ENCODE measurements around the gene CACNA1G. TPM values are rescaled to one million over a fixed set of nuclear protein-coding genes. Genes with fewer than 3 reads are reported as not detected.

Gene CACNA1G
- total and polyA plus RNA-seq, 9 of the 15 experiments (the other 6 are each of a cell fraction or from before 2014, with no cell fraction given) = 0.01 TPM; not detected in 8

DNA sequence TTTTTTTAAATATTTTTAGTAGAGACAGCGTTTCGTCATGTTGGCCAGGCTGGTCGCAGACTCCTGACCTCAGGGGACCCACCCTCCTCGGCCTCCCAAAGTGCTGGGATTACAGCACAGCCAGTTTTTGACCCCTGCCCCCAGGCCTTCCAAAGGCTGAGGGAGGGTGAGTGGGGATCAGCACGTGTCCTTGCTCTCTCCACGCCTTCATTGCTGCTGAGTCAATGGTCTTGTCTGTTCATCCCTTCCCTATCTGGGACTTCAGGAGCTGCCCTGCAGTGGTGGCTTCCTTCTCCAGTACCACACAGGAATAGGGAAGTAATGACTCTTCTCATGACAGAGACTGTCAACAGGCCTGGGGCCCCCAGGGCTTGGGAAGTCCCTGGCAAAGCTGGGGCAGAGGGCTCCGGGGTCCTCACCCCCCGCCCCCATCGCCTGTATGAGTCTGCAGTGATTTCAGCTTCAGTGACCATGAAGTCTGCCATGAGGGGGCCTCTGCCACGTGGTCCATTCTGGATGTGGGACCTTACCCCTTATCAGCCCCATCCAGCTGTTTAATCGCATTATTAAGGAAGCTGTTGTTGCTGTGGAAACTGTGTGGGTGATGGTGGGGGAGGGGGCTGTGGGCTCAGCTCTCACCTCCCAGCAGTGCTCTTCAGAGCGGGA lies 80.3 kb downstream of the CACNA1G start (continued):
- TF ChIP-seq ZNF699 (CRISPR knock-in tag; IDR thresholded peaks at IDR 0.05; ENCODE audit: insufficient replicate concordance) (no peak), ATF7 (IDR thresholded peaks at IDR 0.05) (0 out of 2 replicates have a peak, but pooled peaks have one; percentile 52), WHSC1 (IDR thresholded peaks at IDR 0.05; ENCODE audit: low read length) (no peak), BRF1 (IDR thresholded peaks at IDR 0.05; ENCODE audit: borderline replicate concordance, extremely low read depth, insufficient read length) (no peak), FOXP1 (CRISPR knock-in tag; IDR thresholded peaks at IDR 0.05) (no peak), POLR2B (IDR thresholded peaks at IDR 0.05; ENCODE audit: low read depth, partially characterized antibody) (no peak), MTF1 (CRISPR knock-in tag; IDR thresholded peaks at IDR 0.05; ENCODE audit: borderline replicate concordance) (no peak), ZNF77 (CRISPR knock-in tag; IDR thresholded peaks at IDR 0.05) (no peak), ZBED1 (IDR thresholded peaks at IDR 0.05) (no peak), SMARCE1 (IDR thresholded peaks at IDR 0.05) (peak; percentile 58; the same call in 1 of the 2 replicates), POLR3G (IDR thresholded peaks at IDR 0.05; ENCODE audit: extremely low read depth, insufficient read length, insufficient replicate concordance) (no peak), KDM2B (CRISPR knock-in tag; IDR thresholded peaks at IDR 0.05) (no peak), HNRNPH1 (optimal IDR thresholded peaks at IDR 0.05; ENCODE audit: low read depth, low read length) (no peak), ETV6 (IDR thresholded peaks at IDR 0.05; ENCODE audit: borderline replicate concordance in 1 of 2, low read depth in 2 of 2, low read length in 1 of 2) (no peak), ETV6 (CRISPR knock-in tag; IDR thresholded peaks at IDR 0.05; ENCODE audit: borderline replicate concordance) (no peak), CHD2 (IDR thresholded peaks at IDR 0.05; ENCODE audit: low read depth, low read length) (no peak), SRSF7 (optimal IDR thresholded peaks at IDR 0.05; ENCODE audit: low read depth, low read length) (no peak), ZNF695 (CRISPR knock-in tag; IDR thresholded peaks at IDR 0.05) (no peak), DIDO1 (tag; IDR thresholded peaks at IDR 0.05; ENCODE audit: low read depth) (no peak)
- TF ChIP-seq, protein P1, sequence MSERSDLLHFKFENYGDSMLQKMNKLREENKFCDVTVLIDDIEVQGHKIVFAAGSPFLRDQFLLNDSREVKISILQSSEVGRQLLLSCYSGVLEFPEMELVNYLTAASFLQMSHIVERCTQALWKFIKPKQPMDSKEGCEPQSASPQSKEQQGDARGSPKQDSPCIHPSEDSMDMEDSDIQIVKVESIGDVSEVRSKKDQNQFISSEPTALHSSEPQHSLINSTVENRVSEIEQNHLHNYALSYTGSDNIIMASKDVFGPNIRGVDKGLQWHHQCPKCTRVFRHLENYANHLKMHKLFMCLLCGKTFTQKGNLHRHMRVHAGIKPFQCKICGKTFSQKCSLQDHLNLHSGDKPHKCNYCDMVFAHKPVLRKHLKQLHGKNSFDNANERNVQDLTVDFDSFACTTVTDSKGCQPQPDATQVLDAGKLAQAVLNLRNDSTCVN (CRISPR knock-in tag; IDR thresholded peaks at IDR 0.05) = no peak
- TF ChIP-seq, protein P2, sequence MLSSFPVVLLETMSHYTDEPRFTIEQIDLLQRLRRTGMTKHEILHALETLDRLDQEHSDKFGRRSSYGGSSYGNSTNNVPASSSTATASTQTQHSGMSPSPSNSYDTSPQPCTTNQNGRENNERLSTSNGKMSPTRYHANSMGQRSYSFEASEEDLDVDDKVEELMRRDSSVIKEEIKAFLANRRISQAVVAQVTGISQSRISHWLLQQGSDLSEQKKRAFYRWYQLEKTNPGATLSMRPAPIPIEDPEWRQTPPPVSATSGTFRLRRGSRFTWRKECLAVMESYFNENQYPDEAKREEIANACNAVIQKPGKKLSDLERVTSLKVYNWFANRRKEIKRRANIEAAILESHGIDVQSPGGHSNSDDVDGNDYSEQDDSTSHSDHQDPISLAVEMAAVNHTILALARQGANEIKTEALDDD (IDR thresholded peaks at IDR 0.05) = no peak
- TF ChIP-seq, protein P3, sequence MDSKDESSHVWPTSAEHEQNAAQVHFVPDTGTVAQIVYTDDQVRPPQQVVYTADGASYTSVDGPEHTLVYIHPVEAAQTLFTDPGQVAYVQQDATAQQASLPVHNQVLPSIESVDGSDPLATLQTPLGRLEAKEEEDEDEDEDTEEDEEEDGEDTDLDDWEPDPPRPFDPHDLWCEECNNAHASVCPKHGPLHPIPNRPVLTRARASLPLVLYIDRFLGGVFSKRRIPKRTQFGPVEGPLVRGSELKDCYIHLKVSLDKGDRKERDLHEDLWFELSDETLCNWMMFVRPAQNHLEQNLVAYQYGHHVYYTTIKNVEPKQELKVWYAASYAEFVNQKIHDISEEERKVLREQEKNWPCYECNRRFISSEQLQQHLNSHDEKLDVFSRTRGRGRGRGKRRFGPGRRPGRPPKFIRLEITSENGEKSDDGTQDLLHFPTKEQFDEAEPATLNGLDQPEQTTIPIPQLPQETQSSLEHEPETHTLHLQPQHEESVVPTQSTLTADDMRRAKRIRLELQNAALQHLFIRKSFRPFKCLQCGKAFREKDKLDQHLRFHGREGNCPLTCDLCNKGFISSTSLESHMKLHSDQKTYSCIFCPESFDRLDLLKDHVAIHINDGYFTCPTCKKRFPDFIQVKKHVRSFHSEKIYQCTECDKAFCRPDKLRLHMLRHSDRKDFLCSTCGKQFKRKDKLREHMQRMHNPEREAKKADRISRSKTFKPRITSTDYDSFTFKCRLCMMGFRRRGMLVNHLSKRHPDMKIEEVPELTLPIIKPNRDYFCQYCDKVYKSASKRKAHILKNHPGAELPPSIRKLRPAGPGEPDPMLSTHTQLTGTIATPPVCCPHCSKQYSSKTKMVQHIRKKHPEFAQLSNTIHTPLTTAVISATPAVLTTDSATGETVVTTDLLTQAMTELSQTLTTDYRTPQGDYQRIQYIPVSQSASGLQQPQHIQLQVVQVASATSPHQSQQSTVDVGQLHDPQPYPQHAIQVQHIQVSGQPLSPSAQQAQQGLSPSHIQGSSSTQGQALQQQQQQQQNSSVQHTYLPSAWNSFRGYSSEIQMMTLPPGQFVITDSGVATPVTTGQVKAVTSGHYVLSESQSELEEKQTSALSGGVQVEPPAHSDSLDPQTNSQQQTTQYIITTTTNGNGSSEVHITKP (IDR thresholded peaks at IDR 0.05; ENCODE audit: partially characterized antibody) = peak; percentile 47
- TF ChIP-seq, protein P4, sequence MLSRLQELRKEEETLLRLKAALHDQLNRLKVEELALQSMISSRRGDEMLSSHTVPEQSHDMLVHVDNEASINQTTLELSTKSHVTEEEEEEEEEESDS (CRISPR knock-in tag; IDR thresholded peaks at IDR 0.05) = no peak
